Measurements from ENCODE around the gene ZNF580.

DNA sequence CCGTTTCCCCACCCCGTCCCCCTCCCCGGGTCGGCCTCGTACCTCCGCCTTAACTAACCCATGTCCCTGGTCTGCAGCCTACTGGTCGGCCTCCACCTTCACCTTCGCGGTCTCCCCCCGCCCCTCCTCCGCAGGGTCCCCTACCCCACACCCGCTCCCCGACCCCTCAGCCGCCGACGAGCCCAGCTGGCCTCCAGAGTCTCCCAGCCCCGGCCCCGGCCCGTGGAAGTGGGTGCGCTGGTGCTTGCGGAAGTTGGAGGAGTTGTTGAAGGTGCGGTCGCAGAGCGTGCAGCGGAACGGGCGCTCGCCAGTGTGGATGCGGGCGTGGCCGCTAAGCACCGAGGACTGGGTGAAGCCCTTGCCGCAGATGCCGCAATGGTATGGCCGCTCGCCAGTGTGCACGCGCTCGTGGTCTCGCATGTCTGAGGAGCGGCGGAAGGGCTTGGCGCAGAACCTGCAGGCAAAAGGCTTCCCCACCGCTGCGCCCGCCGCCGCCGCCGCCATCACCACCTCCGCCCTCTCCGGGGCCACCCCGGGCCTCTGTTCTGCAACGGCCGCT, 19.1 kb upstream of the ZNF580 start:
- TF ChIP-seq, protein P1, sequence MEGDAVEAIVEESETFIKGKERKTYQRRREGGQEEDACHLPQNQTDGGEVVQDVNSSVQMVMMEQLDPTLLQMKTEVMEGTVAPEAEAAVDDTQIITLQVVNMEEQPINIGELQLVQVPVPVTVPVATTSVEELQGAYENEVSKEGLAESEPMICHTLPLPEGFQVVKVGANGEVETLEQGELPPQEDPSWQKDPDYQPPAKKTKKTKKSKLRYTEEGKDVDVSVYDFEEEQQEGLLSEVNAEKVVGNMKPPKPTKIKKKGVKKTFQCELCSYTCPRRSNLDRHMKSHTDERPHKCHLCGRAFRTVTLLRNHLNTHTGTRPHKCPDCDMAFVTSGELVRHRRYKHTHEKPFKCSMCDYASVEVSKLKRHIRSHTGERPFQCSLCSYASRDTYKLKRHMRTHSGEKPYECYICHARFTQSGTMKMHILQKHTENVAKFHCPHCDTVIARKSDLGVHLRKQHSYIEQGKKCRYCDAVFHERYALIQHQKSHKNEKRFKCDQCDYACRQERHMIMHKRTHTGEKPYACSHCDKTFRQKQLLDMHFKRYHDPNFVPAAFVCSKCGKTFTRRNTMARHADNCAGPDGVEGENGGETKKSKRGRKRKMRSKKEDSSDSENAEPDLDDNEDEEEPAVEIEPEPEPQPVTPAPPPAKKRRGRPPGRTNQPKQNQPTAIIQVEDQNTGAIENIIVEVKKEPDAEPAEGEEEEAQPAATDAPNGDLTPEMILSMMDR (conservative IDR thresholded peaks at IDR 0.05; ENCODE audit: low read length), result no peak
- TF ChIP-seq EZH2phosphoT487 (IDR thresholded peaks at IDR 0.05; ENCODE audit: borderline replicate concordance, low read depth, low read length), result no peak

All from OCI-LY7 (cell line).